COLO668 (cell line): ENCODE measurements around the gene GJB2.

ENCODE experiments used
- DNase-seq: peaks from one replicate; lab custom pipeline; 2025; ENCODE audit not compliant: unreplicated experiment; lab: John Stamatoyannopoulos, UW

The GJB2 gene

GRCh38 chr13:20142927-20143480 lies 49.7 kb downstream of the GJB2 start:
- DNase-seq = no peak

DNA sequence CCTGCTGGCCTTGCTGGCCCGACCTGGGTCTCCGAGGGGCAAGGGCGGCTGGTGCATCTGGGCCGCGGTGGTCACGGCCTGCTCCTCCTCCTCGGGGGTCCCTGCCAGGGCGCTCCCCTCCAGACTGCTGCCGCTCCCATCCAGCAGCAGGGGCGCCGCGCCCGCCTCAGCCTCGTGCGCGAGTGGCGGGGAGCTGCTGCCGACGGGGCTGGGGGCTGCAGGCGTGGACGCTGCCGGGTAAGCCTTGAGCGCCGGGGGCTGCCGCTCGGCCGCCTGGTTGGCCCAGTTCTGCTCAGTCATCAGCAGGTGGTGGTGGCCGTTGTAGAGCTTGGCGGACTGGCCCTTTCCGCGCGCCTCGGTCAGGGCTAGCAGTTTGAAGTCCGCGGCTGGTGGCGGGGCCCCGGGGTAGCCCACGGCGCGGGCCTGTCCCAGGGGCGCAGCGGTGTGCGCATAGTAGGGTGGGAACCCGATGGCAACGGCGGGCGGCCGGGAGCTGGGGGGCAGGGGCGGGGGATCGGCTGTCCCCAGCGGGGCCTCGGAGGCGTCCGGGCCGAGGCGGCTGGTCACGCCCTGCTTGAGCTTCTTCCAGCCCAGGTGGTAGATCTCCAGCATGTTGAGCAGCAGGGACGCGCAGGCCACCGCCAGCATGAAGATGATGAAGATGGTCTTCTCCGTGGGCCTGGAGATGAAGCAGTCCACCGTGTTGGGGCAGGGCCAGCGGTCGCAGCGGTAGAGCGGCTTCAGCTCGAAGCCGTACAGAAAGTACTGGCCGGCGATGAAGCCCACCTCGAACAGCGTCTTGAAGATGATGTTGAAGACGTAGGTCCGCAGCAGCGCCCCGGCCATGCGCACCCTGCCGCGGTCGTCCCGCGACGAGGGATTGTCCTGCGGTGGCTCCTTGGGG lies 50.5 kb downstream of the GJB2 start:
- no peak for DNase-seq

GRCh38 chr13:20141238-20142022 lies 51.3 kb downstream of the GJB2 start:
- no peak for DNase-seq

- no peak for DNase-seq
Measured at GRCh38 chr13:20140487-20140886, 52.3 kb downstream of the GJB2 start.

DNA sequence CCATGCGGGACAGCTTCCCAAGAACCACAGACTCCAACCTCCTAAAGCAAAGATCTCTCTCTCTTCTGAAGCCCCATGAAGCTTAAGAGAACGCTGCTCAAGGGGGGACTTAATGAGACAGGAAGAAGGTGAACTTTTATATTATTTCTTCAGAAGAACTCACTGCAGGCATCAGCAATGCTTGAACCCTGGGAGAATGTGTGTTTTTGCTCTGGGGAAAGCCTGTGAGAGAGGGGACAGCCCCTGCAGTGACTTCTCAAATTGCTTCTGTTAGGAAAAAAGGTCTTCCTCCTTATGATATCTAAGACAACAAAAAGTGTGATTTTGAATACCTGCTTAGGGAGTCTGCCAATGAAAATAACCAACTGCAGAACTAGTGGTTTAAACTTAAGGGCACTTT lies 54.9 kb downstream of the GJB2 start:
- DNase-seq = no peak
